ENCODE measurements around the gene PGAP6. TPM values are rescaled to one million over a fixed set of nuclear protein-coding genes. Genes with fewer than 3 reads are reported as not detected.

The PGAP6 gene
- total and polyA plus RNA-seq, 2 of the 8 experiments (the other 6 are each of a cell fraction or from before 2014, with no cell fraction given), result 86.8 to 364 TPM

- Histone ChIP-seq H3K79me1 (ENCODE audit: low read depth, low read length) (peaks cover 4% of the 10 kb centered on the region; the same call in 1 of the 2 replicates), H4K8ac (ENCODE audit: extremely low read depth, insufficient read depth, low read length) (no peak overlapping the region; the same call in 1 of the 2 replicates), H3K4me1 (replicated peaks in 1 of 4; ENCODE audit: control insufficient read depth in 3 of 4, insufficient read depth in 4 of 4, low read length in 3 of 4) (peaks cover 5 to 19% (median 14%) of the 10 kb centered on the region in 4 experiments), H4K20me1 (replicated peaks in 1 of 2; ENCODE audit: control insufficient read depth in 1 of 2, insufficient read depth in 2 of 2, low read length in 2 of 2) (peaks cover 16 to 43% of the 10 kb centered on the region in 2 experiments), H3K4me3 (ENCODE audit: extremely low read depth in 1 of 4, insufficient read depth in 2 of 4, low read depth in 3 of 4, low read length in 4 of 4) (no peak overlapping the region), H2BK20ac (ENCODE audit: low read length) (no peak overlapping the region), H3K56ac (replicated peaks; ENCODE audit: insufficient read length, low read depth, low read length) (no peak overlapping the region), H3K4ac (replicated peaks; ENCODE audit: insufficient read length, low read depth, low read length) (no peak overlapping the region), H2AFZ (ENCODE audit: low read length) (no peak overlapping the region), H2BK120ac (replicated peaks; ENCODE audit: low read depth, low read length) (no peak overlapping the region), H3K4me2 (ENCODE audit: insufficient read depth in 1 of 2, low read depth in 2 of 2, low read length in 2 of 2) (no peak overlapping the region), H2BK5ac (ENCODE audit: low read depth, low read length) (no peak overlapping the region), H2BK15ac (ENCODE audit: low read length) (no peak overlapping the region), H3K9me3 (ENCODE audit: insufficient read depth in 2 of 2, low read depth in 1 of 2, low read length in 1 of 2) (no peaks in the 10 kb centered on the region), H3K23ac (ENCODE audit: insufficient read length) (no peak overlapping the region), H3K9ac (replicated peaks in 1 of 4; ENCODE audit: extremely low read depth in 1 of 4, low read depth in 3 of 4, low read length in 3 of 4) (no peak overlapping the region), H3K23me2 (ENCODE audit: low read depth, low read length) (no peaks in the 10 kb centered on the region), H4K91ac (replicated peaks; ENCODE audit: insufficient read length, low read length) (no peak overlapping the region), H3K79me2 (ENCODE audit: control insufficient read depth in 1 of 2, insufficient read depth in 2 of 2, low read length in 2 of 2) (peaks cover 0 to 17% of the 10 kb centered on the region in 2 experiments; a peak in 2 of 4 replicates), H4K5ac (ENCODE audit: insufficient read length, low read depth, low read length) (no peak overlapping the region), H2BK12ac (ENCODE audit: low read depth, low read length) (no peak overlapping the region), H3K27ac (ENCODE audit: low read depth, low read length) (no peak overlapping the region), H3K36me3 (ENCODE audit: control insufficient read depth in 2 of 4, insufficient read depth in 4 of 4, low read length in 3 of 4) (peaks cover 21 to 57% (median 29%) of the 10 kb centered on the region in 4 experiments), H3K27me3 (replicated peaks in 1 of 4; ENCODE audit: control insufficient read depth in 3 of 4, extremely low read depth in 1 of 4, insufficient read depth in 3 of 4, low read length in 3 of 4) (no peaks in the 10 kb centered on the region), H3K18ac (ENCODE audit: extremely low read depth, low read length) (no peak overlapping the region), H3K14ac (ENCODE audit: insufficient read length) (no peak overlapping the region), H2AK5ac (ENCODE audit: low read depth, low read length) (no peak overlapping the region)
- ChIA-PET POLR2A (ENCODE audit: partially characterized antibody) (interaction anchor here (1.0 to 1.5 kb wide), 2 partner anchors 9 to 23 kb away, joined by 3 to 6 read pairs; no protein-coding TSS in a partner anchor), CTCF (ENCODE audit: partially characterized antibody) (interaction anchor here (0.6 to 1.1 kb wide), 3 partner anchors 15 to 172 kb away, joined by 3 read pairs; no protein-coding TSS in a partner anchor)
- no peak for FAIRE-seq
- DNase-seq (ENCODE audit: low read depth in 1 of 2, low spot score in 2 of 2), result no peak
- WGBS, 2 experiments (ENCODE audit: extremely low coverage in 1 of 2, insufficient coverage in 1 of 2, insufficient read length in 1 of 2, insufficient replicate concordance in 2 of 2, low coverage in 1 of 2, low lambda C conversion rate in 2 of 2, missing lambda C conversion rate in 1 of 2), result 92% methylated on average over 14 of the region's 23 CpGs; no CpG with 5 or more reads in 1 of the 2 experiments
- TF ChIP-seq EGR1 (IDR thresholded peaks at IDR 0.05; ENCODE audit: borderline replicate concordance, low read depth, low read length), result no peak
- TF ChIP-seq SIN3A (conservative IDR thresholded peaks at IDR 0.05 in 1 of 2, IDR thresholded peaks at IDR 0.05 in 1 of 2; ENCODE audit: low read depth in 1 of 2, low read length in 2 of 2), result no peak
- TF ChIP-seq SP2 (IDR thresholded peaks at IDR 0.05; ENCODE audit: low read length), result no peak
- TF ChIP-seq TBP (IDR thresholded peaks at IDR 0.05; ENCODE audit: low read depth, low read length), result no peak
- no peak for TF ChIP-seq ZNF274 (IDR thresholded peaks at IDR 0.05; ENCODE audit: borderline replicate concordance, extremely low read depth, low read length)
- TF ChIP-seq EP300 (IDR thresholded peaks at IDR 0.05; ENCODE audit: borderline replicate concordance in 1 of 2, low read depth in 2 of 2, low read length in 2 of 2), result no peak
- TF ChIP-seq USF2 (IDR thresholded peaks at IDR 0.05; ENCODE audit: low read length), result no peak
- TF ChIP-seq, protein P1, sequence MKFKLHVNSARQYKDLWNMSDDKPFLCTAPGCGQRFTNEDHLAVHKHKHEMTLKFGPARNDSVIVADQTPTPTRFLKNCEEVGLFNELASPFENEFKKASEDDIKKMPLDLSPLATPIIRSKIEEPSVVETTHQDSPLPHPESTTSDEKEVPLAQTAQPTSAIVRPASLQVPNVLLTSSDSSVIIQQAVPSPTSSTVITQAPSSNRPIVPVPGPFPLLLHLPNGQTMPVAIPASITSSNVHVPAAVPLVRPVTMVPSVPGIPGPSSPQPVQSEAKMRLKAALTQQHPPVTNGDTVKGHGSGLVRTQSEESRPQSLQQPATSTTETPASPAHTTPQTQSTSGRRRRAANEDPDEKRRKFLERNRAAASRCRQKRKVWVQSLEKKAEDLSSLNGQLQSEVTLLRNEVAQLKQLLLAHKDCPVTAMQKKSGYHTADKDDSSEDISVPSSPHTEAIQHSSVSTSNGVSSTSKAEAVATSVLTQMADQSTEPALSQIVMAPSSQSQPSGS (IDR thresholded peaks at IDR 0.05; ENCODE audit: low read length), result no peak
- TF ChIP-seq SP1 (IDR thresholded peaks at IDR 0.05; ENCODE audit: low read depth, low read length), result no peak
- TF ChIP-seq E2F6 (IDR thresholded peaks at IDR 0.05), result no peak
Observed at GRCh38 chr16:375212-375611, 6.6 kb downstream of the PGAP6 start.

Data from H1 (cell line).